HG03196 (cell line): ENCODE data around the gene FXYD3.
"Not testable (repeated sequence)": the region's sequence is repeated elsewhere in the genome, so short reads cannot be mapped to it uniquely, and the experiment has no call there.

Source experiments
- ATAC-seq: cut with Tn5 transposase; IDR thresholded peaks from one replicate; pipeline ENCODE4 v1.9.1; 2021; ENCODE audit not compliant: unreplicated experiment

Gene FXYD3

GRCh38 chr19:35123573-35123972 lies 8.0 kb downstream of the FXYD3 start:
- no peak for ATAC-seq

DNA sequence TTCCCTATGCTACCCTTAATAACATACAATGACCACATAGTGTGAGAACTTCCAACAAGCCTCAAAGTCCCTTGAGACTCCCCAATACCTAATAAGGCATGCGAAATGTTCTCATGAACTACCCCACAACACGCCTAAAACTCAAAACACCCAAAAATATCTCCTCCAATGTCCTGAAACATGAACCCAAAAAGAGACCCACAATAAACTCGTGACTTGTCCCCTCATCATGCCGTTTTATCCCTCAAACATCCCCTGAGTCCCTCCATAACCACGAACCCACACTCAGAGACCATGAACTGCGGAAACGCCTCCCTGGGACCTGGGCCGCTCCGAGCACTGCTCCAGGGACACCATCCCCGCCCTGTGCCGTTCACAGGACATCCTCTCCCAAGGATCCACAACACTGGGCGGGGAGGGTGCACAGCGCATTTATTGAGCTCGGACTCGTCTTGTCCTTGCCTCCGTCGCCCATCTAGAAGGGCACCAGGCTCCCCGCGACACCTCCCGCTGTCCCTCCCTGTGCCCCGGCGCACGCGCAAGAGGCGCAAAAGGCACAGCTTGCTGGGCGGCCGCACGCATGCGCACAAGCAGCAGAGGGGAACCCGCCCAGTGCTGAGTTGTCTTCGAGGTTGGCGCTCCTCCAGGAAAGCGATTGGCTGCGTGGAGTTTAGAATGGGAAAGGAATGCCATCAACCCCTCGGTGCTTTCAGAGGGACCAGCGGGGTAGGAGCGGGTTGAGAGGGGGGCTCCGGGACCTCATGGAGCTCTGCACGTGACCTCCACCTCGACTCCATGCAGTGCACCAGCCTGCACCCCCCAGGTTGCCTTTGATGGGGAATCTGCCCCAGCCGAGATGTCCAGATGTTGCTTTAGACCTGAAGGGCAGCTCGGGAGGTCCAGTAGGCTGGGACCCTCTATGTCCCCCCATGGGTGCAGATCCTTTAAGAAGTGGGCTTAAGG lies 8.8 kb downstream of the FXYD3 start:
- peak; percentile 54 for ATAC-seq

DNA sequence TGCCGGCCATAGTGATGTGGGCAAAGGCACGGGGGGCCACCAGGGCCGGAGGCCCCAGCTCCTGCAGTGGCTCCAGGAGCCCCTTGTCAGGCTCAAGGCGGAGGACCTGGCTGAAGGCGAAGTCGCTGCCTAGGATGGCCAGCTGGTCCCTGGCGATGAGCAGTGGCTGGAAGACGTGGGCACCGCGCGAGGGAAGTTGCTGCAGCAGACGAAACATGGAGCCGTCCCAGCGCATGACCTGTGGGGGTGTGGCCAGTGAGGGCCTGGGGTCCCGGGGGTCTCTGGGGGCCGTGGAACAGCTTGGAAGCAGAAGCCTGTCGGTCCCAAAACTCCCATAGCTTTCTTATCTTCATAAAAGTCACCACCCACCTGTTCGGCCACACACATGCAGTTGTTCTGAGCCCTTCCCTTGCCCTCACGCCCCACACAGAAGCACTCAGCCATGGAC lies 9.7 kb downstream of the FXYD3 start:
- no peak for ATAC-seq

- no peak for ATAC-seq
These were observed 10.4 kb downstream of the FXYD3 start for GRCh38 chr19:35125749-35126623.

GRCh38 chr19:35126624-35126959 lies 11.0 kb downstream of the FXYD3 start:
- ATAC-seq = no peak

GRCh38 chr19:35127871-35128270 lies 12.2 kb downstream of the FXYD3 start:
- no peak for ATAC-seq

GRCh38 chr19:35128398-35129057 lies 12.9 kb downstream of the FXYD3 start:
- no peak for ATAC-seq

- not testable (repeated sequence) for ATAC-seq
These were observed 14.2 kb downstream of the FXYD3 start for GRCh38 chr19:35129724-35130274.

DNA sequence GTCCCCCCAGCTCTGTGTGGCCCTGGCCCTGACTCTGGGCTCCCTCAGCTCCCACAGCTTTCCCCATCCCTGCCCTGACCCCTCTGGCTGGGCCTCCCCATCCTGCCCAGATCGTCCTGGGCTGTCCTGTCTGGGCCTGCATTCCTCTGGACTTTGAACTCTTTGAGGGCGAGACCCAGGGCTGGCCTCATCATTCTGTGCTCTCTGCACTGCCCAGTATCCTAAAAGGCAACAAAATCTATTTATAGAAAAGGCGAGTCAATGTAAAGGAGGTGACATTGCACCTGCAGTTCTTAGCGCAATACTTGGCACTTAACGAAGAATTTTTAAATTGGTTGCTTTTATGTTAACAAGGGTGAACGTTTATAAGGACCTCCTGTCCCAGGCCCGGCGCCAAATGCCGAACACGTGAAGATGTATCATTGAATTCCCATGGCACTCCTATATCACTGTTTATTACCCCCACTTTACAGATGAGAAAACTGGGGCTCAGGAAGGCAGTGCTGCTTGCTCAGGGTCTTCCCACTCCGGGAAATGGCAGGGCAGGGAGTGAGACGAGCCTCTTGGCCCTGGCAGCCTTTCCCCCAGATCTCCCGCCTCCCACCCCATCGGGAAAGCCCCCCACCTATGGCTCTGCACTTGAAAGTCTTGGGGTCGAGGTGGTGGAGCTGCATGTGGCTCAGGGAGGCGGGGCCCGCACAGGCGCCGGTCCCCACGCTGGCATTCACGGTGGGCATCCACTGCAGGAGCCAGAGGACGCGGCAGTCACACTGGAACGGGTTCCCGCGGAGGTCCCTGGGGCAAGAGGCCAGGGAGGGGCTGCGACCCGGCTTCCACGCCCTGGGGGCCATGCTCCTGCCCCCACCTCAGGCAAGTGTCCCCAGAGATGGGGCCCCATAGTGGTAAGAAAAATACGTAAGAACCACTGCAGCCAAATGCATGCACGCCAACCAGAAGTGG lies 15.4 kb downstream of the FXYD3 start:
- no peak for ATAC-seq

DNA sequence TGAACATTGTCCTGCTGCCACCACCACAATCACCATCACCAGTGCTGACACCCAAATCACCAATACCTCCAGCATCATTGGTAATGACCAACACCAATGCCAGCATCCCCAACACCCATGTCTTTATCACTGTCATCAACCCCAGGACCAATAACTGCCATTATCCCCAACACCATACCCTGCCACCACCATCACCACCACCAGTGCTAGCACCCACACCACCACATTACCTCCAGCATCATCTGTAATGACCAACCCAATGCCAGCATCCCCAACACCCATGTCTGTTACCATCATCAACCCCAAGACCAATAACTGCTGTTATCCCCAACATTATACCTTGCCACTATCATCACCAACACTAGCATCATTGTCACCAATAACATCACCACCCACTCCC lies 16.6 kb downstream of the FXYD3 start:
- ATAC-seq = no peak

GRCh38 chr19:35133826-35134225 lies 18.2 kb downstream of the FXYD3 start:
- ATAC-seq = no peak

DNA sequence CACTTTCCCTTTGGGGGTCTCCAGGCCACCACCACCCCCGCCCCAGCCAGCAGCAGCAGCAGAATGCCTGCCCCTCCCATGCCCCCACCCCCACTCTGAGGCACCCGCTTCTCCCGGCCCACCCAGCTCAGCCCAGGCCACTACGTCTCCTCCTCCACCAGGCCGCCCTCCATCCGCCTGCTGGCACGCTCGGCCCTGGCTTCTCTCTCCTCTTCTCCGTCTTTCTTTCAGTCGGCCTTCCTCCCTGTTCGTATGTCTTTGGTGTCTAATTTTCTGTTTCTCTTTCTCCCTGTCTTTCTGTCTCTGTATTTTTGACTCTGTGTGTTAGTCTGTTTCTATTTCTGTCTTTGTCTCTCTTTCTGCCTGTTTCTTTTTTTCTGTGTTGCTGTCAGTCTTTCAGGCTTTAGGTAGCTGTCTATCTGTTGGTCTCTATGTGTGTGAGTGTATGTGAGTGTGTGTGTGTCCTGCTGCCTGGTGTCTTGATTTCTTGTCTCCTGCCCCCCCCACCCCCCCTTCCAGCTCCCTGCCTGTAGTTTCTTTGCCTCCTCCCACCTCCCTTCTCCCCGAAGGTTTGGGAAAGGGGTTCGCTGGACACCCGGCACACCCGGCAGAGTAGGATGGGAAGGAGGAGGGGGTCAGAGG lies 19.1 kb downstream of the FXYD3 start, which contains the start of gene LGI4:
LGI4 (minus strand) TSS at position 459 of the 642 bp plus-strand sequence; CDS start at position 80, 379 bp downstream.
- ATAC-seq = no peak

- ATAC-seq = no peak
These were observed 19.8 kb downstream of the FXYD3 start for GRCh38 chr19:35135389-35135909.

DNA sequence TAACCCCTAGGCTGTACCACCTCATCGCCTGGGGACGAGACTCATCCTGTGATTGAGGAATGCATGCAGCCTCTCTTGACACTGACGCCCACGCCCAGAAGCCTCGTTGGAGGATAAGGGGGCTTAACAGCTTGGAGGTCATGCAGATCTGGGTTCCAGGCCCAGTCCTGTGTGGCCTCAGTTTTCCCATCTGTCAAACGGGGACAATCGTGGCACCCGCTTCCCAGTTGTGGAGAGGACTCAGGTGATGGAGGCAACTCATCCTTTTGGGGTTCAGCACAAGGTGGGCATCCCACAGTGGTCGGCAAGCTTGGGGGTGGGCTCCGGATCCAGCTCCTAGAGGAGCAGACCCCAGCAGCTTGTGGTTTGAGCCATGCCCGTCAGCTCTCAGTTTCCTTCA lies 20.6 kb downstream of the FXYD3 start:
- no peak for ATAC-seq

DNA sequence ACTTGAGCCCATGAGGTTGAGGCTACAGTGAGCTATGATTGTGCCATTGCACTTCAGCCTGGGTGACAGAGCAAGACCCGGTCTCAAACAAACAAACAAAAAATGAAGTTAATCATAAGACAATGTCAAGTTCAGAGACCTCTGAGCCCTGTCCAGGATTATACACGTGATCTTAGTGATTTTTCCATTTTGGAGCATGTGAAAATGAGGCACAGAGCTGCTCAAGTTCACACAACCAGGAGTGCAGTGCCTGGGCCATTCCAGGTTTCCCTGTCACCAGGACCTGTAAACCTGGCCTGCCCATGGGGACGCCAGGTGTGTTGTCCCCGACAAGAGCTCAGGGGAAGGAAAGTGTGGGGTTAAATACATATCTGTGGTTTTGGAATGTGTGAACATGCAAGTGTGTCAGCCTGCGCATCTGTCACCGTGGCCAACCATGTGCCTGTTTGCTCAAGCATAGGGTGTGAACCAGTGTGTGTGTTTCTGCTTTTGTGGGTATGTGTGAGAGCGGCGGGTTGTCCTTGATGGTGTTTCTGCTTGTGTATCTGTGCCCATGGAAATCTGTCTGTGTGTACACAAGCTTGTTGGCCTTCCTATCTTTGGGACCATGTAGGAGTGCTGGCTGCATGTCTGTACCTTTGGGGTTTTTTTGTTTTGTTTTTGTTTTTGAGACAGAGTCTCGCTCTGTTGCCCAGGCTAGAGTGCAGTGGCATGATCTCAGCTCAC lies 21.5 kb downstream of the FXYD3 start:
- ATAC-seq = no peak

GRCh38 chr19:35138305-35138892 lies 22.8 kb downstream of the FXYD3 start, which contains the start of gene FXYD1:
TSS of gene FXYD1 (plus strand) at chr19:35138824. CDS start at chr19:35140080, 1,256 bp downstream.
- no peak for ATAC-seq

- no peak for ATAC-seq
These were observed 24.8 kb downstream of the FXYD3 start for GRCh38 chr19:35140207-35140961.
